H1 (cell line): ENCODE data around the gene TSPAN4.

Experiments used
- BCL11A ChIP-seq, 2 experiments: IDR thresholded peaks; one replicate each; pipeline ENCODE4 v1.6.1; 2011; ENCODE audit warnings: low read depth in 2 of 2, low read length in 2 of 2, mild to moderate bottlenecking in 2 of 2
- CTCF ChIP-seq, 3 experiments: IDR thresholded peaks; 1 replicate in 2 of 3; 2 replicates in 1 of 3; pipeline versions ENCODE4 v1.5.1 to v1.6.1; 2011; ENCODE audit warnings: low read length in 3 of 3, mild to moderate bottlenecking in 3 of 3, inconsistent platforms in 2 of 3, low read depth in 1 of 3, moderate library complexity in 1 of 3; ENCODE audit not compliant: insufficient read depth in 1 of 3; ENCODE audit errors: control extremely low read depth in 1 of 3
- EZH2 ChIP-seq: fragments of 200-600 bp; sonication (generic); IDR thresholded peaks from 2 replicates; pipeline ENCODE4 v1.7.1; 2012; ENCODE audit warnings: low read depth, mild to moderate bottlenecking, moderate library complexity, low read length, inconsistent platforms; ENCODE audit not compliant: severe bottlenecking
- HDAC2 ChIP-seq, 2 experiments: fragments of 300-600 bp in 1 of 2; sonication (generic) in 1 of 2; IDR thresholded peaks; 2 replicates each; pipeline ENCODE4 v1.6.1; 2011 to 2012; ENCODE audit warnings: low read depth in 2 of 2, low read length in 2 of 2, mild to moderate bottlenecking in 2 of 2, moderate library complexity in 2 of 2, borderline replicate concordance in 1 of 2, inconsistent platforms in 1 of 2
- POLR2A ChIP-seq, 2 experiments: IDR thresholded peaks; 1 replicate in 1 of 2; 2 replicates in 1 of 2; pipeline ENCODE4 v1.6.1; 2011; ENCODE audit warnings: low read depth in 2 of 2, low read length in 2 of 2, mild to moderate bottlenecking in 2 of 2; ENCODE audit errors: control extremely low read depth in 1 of 2
- POLR2AphosphoS5 ChIP-seq: IDR thresholded peaks from 2 replicates; pipeline ENCODE4 v1.6.1; 2011; ENCODE audit warnings: low read depth, low read length
- TAF1 ChIP-seq: IDR thresholded peaks from 2 replicates; pipeline ENCODE4 v1.6.1; 2011; ENCODE audit warnings: mild to moderate bottlenecking, low read depth, low read length

GRCh38 chr11:826836-827145 lies 15.9 kb upstream of the TSPAN4 start:
- TF ChIP-seq EZH2: no peak
- no peak for TF ChIP-seq BCL11A (IDR thresholded peaks at IDR 0.05; ENCODE audit: low read depth in 2 of 2, low read length in 2 of 2)
- no peak for TF ChIP-seq TAF1
- no peak for TF ChIP-seq POLR2A (IDR thresholded peaks at IDR 0.05; ENCODE audit: control extremely low read depth in 1 of 2, low read depth in 2 of 2, low read length in 2 of 2)
- no peak for TF ChIP-seq CTCF (IDR thresholded peaks at IDR 0.05; ENCODE audit: control extremely low read depth in 1 of 3, insufficient read depth in 1 of 3, low read depth in 1 of 3, low read length in 3 of 3)
- TF ChIP-seq HDAC2 (IDR thresholded peaks at IDR 0.05; ENCODE audit: borderline replicate concordance in 1 of 2, low read depth in 2 of 2, low read length in 2 of 2): no peak
- no peak for TF ChIP-seq POLR2AphosphoS5
